SK-N-SH (cell line): ENCODE measurements around the gene HHIPL1. TPM values are rescaled to one million over a fixed set of nuclear protein-coding genes. Genes with fewer than 3 reads are reported as not detected.

Experiments
- CTCF ChIA-PET: fragments of 300-600, 350-600 bp; formaldehyde crosslinking; extraction: SDS; loops from one replicate; lab custom pipeline; 2021; lab: Yijun Ruan, JAX
- POLR2A ChIA-PET: fragments of 350-600 bp; sonication (Branson Sonifier 250); formaldehyde crosslinking; extraction: SDS; loops from one replicate; lab custom pipeline; 2020; ENCODE audit warnings: antibody characterized with exemption, inconsistent platforms; lab: Yijun Ruan, JAX
- DNase-seq: peaks from one replicate; pipeline ENCODE4 v3.0.0; 2012
- H2AFZ ChIP-seq: fragments of 200-600 bp; sonication (generic); 2 replicates; pipeline ENCODE4 v1.8.1; 2016; ENCODE audit warnings: antibody characterized with exemption, mild to moderate bottlenecking, low read depth
- H3F3A ChIP-seq: fragments of 200-600 bp; sonication (generic); replicated peaks from 2 replicates; pipeline ENCODE3; 2016; ENCODE audit warnings: antibody characterized with exemption, mild to moderate bottlenecking; ENCODE audit not compliant: insufficient read depth
- H3K27ac ChIP-seq, 2 experiments: fragments of 200-500 bp in 1 of 2; fragments of 200-600 bp in 1 of 2; sonication (Bioruptor generic) in 1 of 2; sonication (generic), shearing (Covaris generic) in 1 of 2; 2 replicates each; pipeline versions ENCODE4 v1.5.1 to v1.6.1; 2014 to 2016; ENCODE audit warnings: low read depth in 2 of 2, inconsistent platforms in 1 of 2, low read length in 1 of 2, mild to moderate bottlenecking in 1 of 2, mixed read lengths in 1 of 2
- H3K27me3 ChIP-seq: fragments of 200-600 bp; sonication (generic), shearing (Covaris generic); 2 replicates; pipeline ENCODE4 v1.6.1; 2016; ENCODE audit warnings: mixed run types; ENCODE audit not compliant: insufficient read depth
- H3K36me3 ChIP-seq, 2 experiments: fragments of 200-500 bp in 1 of 2; fragments of 200-600 bp in 1 of 2; sonication (Bioruptor generic) in 1 of 2; sonication (generic) in 1 of 2; replicated peaks in 1 of 2; 2 replicates each; pipeline versions ENCODE3 to v1.5.1; 2014 to 2016; ENCODE audit warnings: low read length in 1 of 2, mild to moderate bottlenecking in 1 of 2; ENCODE audit not compliant: insufficient read depth in 2 of 2, control insufficient read depth in 1 of 2
- H3K4me1 ChIP-seq, 2 experiments: fragments of 200-500 bp in 1 of 2; fragments of 200-600 bp in 1 of 2; sonication (Bioruptor generic) in 1 of 2; sonication (generic), shearing (Covaris generic) in 1 of 2; 2 replicates each; pipeline versions ENCODE4 v1.5.1 to v1.6.1; 2014 to 2016; ENCODE audit warnings: low read depth in 1 of 2, low read length in 1 of 2, mixed run types in 1 of 2; ENCODE audit not compliant: insufficient read depth in 2 of 2, control insufficient read depth in 1 of 2
- H3K4me2 ChIP-seq: fragments of 200-600 bp; sonication (generic), shearing (Covaris generic); 2 replicates; pipeline ENCODE4 v1.6.1; 2017; ENCODE audit warnings: mixed run types
- H3K4me3 ChIP-seq, 2 experiments: fragments of 200-500 bp in 1 of 2; fragments of 200-600 bp in 1 of 2; sonication (Bioruptor generic) in 1 of 2; sonication (generic), shearing (Covaris generic) in 1 of 2; 2 replicates each; pipeline versions ENCODE4 v1.5.1 to v1.8.1; 2014 to 2016; ENCODE audit warnings: low read depth in 2 of 2, inconsistent platforms in 1 of 2, low read length in 1 of 2, mild to moderate bottlenecking in 1 of 2, mixed read lengths in 1 of 2, moderate library complexity in 1 of 2
- H3K79me2 ChIP-seq: fragments of 200-600 bp; sonication (generic); 2 replicates; pipeline ENCODE4 v1.8.1; 2017; ENCODE audit warnings: mild to moderate bottlenecking; ENCODE audit not compliant: insufficient read depth
- H3K9ac ChIP-seq: fragments of 200-600 bp; sonication (generic); 2 replicates; pipeline ENCODE4 v1.6.1; 2017; ENCODE audit warnings: mixed run types
- H3K9me2 ChIP-seq: fragments of 200-600 bp; sonication (generic); 2 replicates; pipeline ENCODE4 v1.6.1; 2017; ENCODE audit warnings: mixed run types
- H3K9me3 ChIP-seq: fragments of 200-600 bp; sonication (generic); 2 replicates; pipeline ENCODE4 v1.6.1; 2017; ENCODE audit warnings: mixed run types, mild to moderate bottlenecking, moderate library complexity
- H4K20me1 ChIP-seq: fragments of 200-600 bp; sonication (generic); 2 replicates; pipeline ENCODE4 v1.6.1; 2017; ENCODE audit warnings: mild to moderate bottlenecking, mixed run types; ENCODE audit not compliant: insufficient read depth
- EZH2phosphoT487 ChIP-seq: fragments of 200-600 bp; sonication (generic); IDR thresholded peaks from 2 replicates; pipeline ENCODE4 v1.6.1; 2017; ENCODE audit warnings: low read depth, mixed run types, mild to moderate bottlenecking, antibody characterized with exemption, moderate library complexity, borderline replicate concordance
- GABPA ChIP-seq: IDR thresholded peaks from 2 replicates; pipeline ENCODE4 v1.4.0; 2012; ENCODE audit warnings: low read depth, mild to moderate bottlenecking
- MXI1 ChIP-seq: IDR thresholded peaks from 2 replicates; pipeline ENCODE4 v1.6.1; 2012; ENCODE audit warnings: mild to moderate bottlenecking, low read depth, low read length, improper control_type of control experiment
- NFIC ChIP-seq: IDR thresholded peaks from 2 replicates; pipeline ENCODE4 v1.4.0; 2012; ENCODE audit warnings: borderline replicate concordance
- NRF1 ChIP-seq: IDR thresholded peaks from 2 replicates; pipeline ENCODE4 v1.6.1; 2012; ENCODE audit warnings: low read depth, mild to moderate bottlenecking, low read length
- RAD21 ChIP-seq: IDR thresholded peaks from 2 replicates; pipeline ENCODE4 v1.6.1; 2012; ENCODE audit warnings: mild to moderate bottlenecking, low read length
- SIN3A ChIP-seq: IDR thresholded peaks from 2 replicates; pipeline ENCODE4 v1.6.1; 2012; ENCODE audit warnings: low read depth, mild to moderate bottlenecking, low read length, moderate library complexity, borderline replicate concordance
- SMC3 ChIP-seq: IDR thresholded peaks from 2 replicates; pipeline ENCODE4 v1.6.1; 2012; ENCODE audit warnings: low read depth, low read length, improper control_type of control experiment
- TEAD4 ChIP-seq: IDR thresholded peaks from 2 replicates; pipeline ENCODE4 v1.4.0; 2012; ENCODE audit warnings: mild to moderate bottlenecking, borderline replicate concordance; ENCODE audit not compliant: insufficient read depth
- WGBS: methylation state at CpG from one replicate; pipeline ENCODE4 v1.1.6; 2017; ENCODE audit warnings: low lambda C conversion rate; 5-methylcytosine and 5-hydroxymethylcytosine counted together
- polyA plus RNA-seq, 3 experiments: library from polyadenylated mRNA; depleted of rRNA; stranded (reverse); fragments of >200 nt; gene quantifications; 2 replicates each; pipeline ENCODE4 v1.2.3, GENCODE V29; 2012
- TF ChIP-seq, protein P1 (sequence below): IDR thresholded peaks from 2 replicates; pipeline ENCODE4 v1.6.1; 2012; ENCODE audit warnings: mild to moderate bottlenecking, low read depth, low read length, moderate library complexity
- TF ChIP-seq, protein P2 (sequence below): fragments of 150-350 bp; IDR thresholded peaks from 2 replicates; pipeline ENCODE4 v1.6.1; 2017; ENCODE audit warnings: antibody characterized with exemption, low read length, low read depth, borderline replicate concordance
- TF ChIP-seq, protein P3 (sequence below): IDR thresholded peaks from 2 replicates; pipeline ENCODE4; 2012
- TF ChIP-seq, protein P4 (sequence below): IDR thresholded peaks from 2 replicates; pipeline ENCODE4 v1.4.0; 2012; ENCODE audit warnings: low read depth

HHIPL1 gene
- polyA plus RNA-seq, 1 of the 3 experiments (the other 2 are of a cell fraction) = 0.02 TPM

DNA sequence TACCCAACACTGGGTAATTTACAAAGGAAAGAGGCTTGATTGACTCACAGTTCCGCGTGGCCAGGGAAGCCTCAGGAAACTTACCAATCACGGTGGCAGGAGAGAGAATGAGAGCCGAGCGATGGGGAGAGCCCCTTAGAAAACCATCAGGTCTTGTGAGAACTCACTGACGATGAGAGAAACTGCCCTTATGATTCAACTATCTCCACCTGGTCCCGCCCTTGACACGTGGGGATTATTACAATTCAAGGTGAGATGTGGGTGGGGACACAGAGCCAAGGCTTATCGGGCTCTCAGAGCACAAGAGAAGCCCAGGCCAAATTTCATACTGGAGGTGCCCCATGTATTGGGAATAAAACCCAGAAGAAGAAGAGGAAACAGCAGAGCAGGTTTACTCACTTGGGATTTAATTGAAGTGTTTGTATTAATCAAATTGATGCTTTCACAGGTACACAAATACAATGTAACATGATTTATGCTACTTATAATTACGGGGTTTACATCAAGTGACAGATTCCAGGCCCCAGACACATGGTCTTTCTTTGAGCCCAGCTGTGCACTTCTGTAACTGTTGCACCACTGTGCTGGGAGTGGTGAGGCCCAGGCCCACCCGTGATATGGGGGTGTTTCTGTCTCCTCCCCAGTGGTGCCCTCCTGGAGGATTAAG is 32.7 kb upstream of the HHIPL1 start:
- Histone ChIP-seq H3K4me3 (no peak overlapping the region), H3K36me3 (no peaks in the 10 kb centered on the region), H3K79me2 (no peaks in the 10 kb centered on the region)
- TF ChIP-seq, protein P1, sequence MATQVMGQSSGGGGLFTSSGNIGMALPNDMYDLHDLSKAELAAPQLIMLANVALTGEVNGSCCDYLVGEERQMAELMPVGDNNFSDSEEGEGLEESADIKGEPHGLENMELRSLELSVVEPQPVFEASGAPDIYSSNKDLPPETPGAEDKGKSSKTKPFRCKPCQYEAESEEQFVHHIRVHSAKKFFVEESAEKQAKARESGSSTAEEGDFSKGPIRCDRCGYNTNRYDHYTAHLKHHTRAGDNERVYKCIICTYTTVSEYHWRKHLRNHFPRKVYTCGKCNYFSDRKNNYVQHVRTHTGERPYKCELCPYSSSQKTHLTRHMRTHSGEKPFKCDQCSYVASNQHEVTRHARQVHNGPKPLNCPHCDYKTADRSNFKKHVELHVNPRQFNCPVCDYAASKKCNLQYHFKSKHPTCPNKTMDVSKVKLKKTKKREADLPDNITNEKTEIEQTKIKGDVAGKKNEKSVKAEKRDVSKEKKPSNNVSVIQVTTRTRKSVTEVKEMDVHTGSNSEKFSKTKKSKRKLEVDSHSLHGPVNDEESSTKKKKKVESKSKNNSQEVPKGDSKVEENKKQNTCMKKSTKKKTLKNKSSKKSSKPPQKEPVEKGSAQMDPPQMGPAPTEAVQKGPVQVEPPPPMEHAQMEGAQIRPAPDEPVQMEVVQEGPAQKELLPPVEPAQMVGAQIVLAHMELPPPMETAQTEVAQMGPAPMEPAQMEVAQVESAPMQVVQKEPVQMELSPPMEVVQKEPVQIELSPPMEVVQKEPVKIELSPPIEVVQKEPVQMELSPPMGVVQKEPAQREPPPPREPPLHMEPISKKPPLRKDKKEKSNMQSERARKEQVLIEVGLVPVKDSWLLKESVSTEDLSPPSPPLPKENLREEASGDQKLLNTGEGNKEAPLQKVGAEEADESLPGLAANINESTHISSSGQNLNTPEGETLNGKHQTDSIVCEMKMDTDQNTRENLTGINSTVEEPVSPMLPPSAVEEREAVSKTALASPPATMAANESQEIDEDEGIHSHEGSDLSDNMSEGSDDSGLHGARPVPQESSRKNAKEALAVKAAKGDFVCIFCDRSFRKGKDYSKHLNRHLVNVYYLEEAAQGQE = no peak
- TF ChIP-seq MXI1 (no peak), GABPA (no peak), EZH2phosphoT487 (no peak)
- TF ChIP-seq, protein P2, sequence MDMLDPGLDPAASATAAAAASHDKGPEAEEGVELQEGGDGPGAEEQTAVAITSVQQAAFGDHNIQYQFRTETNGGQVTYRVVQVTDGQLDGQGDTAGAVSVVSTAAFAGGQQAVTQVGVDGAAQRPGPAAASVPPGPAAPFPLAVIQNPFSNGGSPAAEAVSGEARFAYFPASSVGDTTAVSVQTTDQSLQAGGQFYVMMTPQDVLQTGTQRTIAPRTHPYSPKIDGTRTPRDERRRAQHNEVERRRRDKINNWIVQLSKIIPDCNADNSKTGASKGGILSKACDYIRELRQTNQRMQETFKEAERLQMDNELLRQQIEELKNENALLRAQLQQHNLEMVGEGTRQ = no peak
- TF ChIP-seq, protein P3, sequence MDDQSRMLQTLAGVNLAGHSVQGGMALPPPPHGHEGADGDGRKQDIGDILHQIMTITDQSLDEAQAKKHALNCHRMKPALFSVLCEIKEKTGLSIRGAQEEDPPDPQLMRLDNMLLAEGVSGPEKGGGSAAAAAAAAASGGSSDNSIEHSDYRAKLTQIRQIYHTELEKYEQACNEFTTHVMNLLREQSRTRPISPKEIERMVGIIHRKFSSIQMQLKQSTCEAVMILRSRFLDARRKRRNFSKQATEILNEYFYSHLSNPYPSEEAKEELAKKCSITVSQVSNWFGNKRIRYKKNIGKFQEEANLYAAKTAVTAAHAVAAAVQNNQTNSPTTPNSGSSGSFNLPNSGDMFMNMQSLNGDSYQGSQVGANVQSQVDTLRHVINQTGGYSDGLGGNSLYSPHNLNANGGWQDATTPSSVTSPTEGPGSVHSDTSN = no peak
- TF ChIP-seq, all 33 proteins: peak for 0
- H3K4me1 ChIP-seq = peaks cover 7 to 8% of the 10 kb centered on the region in 2 experiments; a peak in 2 of 4 replicates
- H3F3A ChIP-seq = no peaks in the 10 kb centered on the region
- H3K27ac ChIP-seq = no peak overlapping the region; a peak in 1 of 4 replicates
- H3K27me3 ChIP-seq = no peaks in the 10 kb centered on the region
- ChIA-PET POLR2A (no interaction called here), CTCF (no interaction called here)
- no peaks in the 10 kb centered on the region for H3K9me2 ChIP-seq
- WGBS = 84% methylated on average over 11 of the region's 11 CpGs
- no peak overlapping the region for H3K9ac ChIP-seq
- DNase-seq = no peak
- H3K4me2 ChIP-seq = no peak overlapping the region
- H2AFZ ChIP-seq = no peak overlapping the region
- H3K9me3 ChIP-seq = no peaks in the 10 kb centered on the region
- no peaks in the 10 kb centered on the region for H4K20me1 ChIP-seq

DNA sequence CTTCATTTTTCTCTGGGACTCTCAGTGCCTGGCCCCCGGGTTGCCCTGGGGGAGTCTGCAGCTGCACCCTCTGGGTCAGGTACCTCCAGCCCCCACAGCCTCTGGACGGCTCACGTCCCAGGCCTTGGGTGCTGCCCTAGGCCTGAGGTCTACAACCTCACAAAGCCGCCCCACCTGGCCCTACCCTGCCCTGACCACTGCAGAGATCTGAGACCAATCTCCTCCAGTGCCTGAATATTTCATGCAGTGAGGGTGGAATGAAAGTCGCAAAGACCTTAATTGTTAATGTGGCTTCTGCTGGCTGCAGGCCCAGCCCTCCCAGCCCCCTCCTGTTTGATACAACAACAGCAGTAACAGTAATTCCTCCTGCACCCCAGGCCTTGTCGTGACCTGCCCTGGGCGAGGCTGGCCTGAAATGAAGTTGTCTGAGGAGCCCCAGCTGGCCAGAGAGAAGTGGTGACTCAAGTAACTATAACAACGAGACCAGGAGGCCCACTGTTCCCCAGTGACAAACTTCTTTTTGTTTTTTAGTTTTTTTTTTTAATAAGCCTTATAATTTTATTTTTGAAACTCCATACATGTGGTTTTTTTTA is 32.1 kb upstream of the HHIPL1 start:
- no peaks in the 10 kb centered on the region for H3K9me2 ChIP-seq
- H3K4me1 ChIP-seq = peaks cover 7 to 8% of the 10 kb centered on the region in 2 experiments; a peak in 2 of 4 replicates
- H3F3A ChIP-seq = no peaks in the 10 kb centered on the region
- no peak for DNase-seq
- WGBS = 76% methylated on average over 7 of the region's 8 CpGs
- H3K36me3 ChIP-seq = no peaks in the 10 kb centered on the region
- peak overlapping the region; percentile 41; the same call in 1 of the 2 replicates for H2AFZ ChIP-seq
- H3K27me3 ChIP-seq = no peaks in the 10 kb centered on the region
- H3K79me2 ChIP-seq = no peaks in the 10 kb centered on the region
- H3K27ac ChIP-seq = peak overlapping the region in 1 of 2 experiments; percentile 0; a peak in 1 of 4 replicates
- CTCF ChIA-PET = no interaction called here
- H4K20me1 ChIP-seq = no peaks in the 10 kb centered on the region
- no peak overlapping the region for H3K9ac ChIP-seq
- no peaks in the 10 kb centered on the region for H3K9me3 ChIP-seq
- POLR2A ChIA-PET = no interaction called here
- H3K4me3 ChIP-seq = no peak overlapping the region
- H3K4me2 ChIP-seq = no peak overlapping the region
- no peak for TF ChIP-seq NFIC
- no peak for TF ChIP-seq RAD21
- no peak for TF ChIP-seq SIN3A
- no peak for TF ChIP-seq TEAD4
- TF ChIP-seq MXI1 = no peak
- TF ChIP-seq, protein P1 = no peak
- TF ChIP-seq NRF1 = no peak
- TF ChIP-seq, protein P3 = no peak
- no peak for TF ChIP-seq SMC3
- TF ChIP-seq, protein P4, sequence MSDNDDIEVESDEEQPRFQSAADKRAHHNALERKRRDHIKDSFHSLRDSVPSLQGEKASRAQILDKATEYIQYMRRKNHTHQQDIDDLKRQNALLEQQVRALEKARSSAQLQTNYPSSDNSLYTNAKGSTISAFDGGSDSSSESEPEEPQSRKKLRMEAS = no peak
